Breast epithelium (tissue), 4 donors: ENCODE data around the gene RANBP17. TPM values are rescaled to one million over a fixed set of nuclear protein-coding genes. Genes with fewer than 3 reads are reported as not detected.
"Not testable (repeated sequence)": the region's sequence is repeated elsewhere in the genome, so short reads cannot be mapped to it uniquely, and the experiment has no call there.

Experiments
- DNase-seq, 2 donors: peaks; one replicate each; pipeline ENCODE4 v3.0.0-alpha.2; 2019; ENCODE audit warnings: low spot score in 2 of 2
- H3K27ac ChIP-seq, 2 donors: fragments of 200-600 bp; sonication (generic) in 1 of 2; one replicate each; pipeline ENCODE4 v1.5.1; 2016 to 2019; ENCODE audit warnings: mild to moderate bottlenecking in 1 of 2
- H3K27me3 ChIP-seq, 2 donors: fragments of 200-600 bp; sonication (generic) in 1 of 2; one replicate each; pipeline versions ENCODE4 v1.5.1 to v1.6.0; 2017 to 2019; ENCODE audit warnings: control low read depth in 1 of 2, mild to moderate bottlenecking in 1 of 2
- H3K36me3 ChIP-seq: fragments of 200-600 bp; one replicate; pipeline ENCODE4 v1.5.1; 2019
- H3K4me1 ChIP-seq, 2 donors: fragments of 200-600 bp; sonication (generic); one replicate each; pipeline ENCODE4 v1.5.1; 2016 to 2019; ENCODE audit warnings: control low read depth in 1 of 2
- H3K4me3 ChIP-seq, 3 donors: fragments of 200-600 bp; sonication (generic); 1 replicate in 2 of 3; 2 replicates in 1 of 3; pipeline ENCODE4 v1.5.1; 2016 to 2019; ENCODE audit warnings: mild to moderate bottlenecking in 3 of 3, moderate library complexity in 2 of 3
- H3K9me3 ChIP-seq, 2 donors: fragments of 200-600 bp; sonication (generic) in 1 of 2; one replicate each; pipeline ENCODE4 v1.5.1; 2016 to 2019; ENCODE audit warnings: control low read depth in 1 of 2
- CTCF ChIP-seq, 3 donors: fragments of 450-650 bp; IDR thresholded peaks; one replicate each; pipeline ENCODE4 v1.5.1; 2016 to 2017; ENCODE audit warnings: antibody characterized with exemption in 3 of 3, mild to moderate bottlenecking in 3 of 3, moderate library complexity in 3 of 3
- POLR2A ChIP-seq: fragments of 450-650 bp; IDR thresholded peaks from one replicate; pipeline ENCODE4 v1.6.1; 2016; ENCODE audit warnings: antibody characterized with exemption, mild to moderate bottlenecking, moderate library complexity
- POLR2AphosphoS5 ChIP-seq, 3 donors: sonication (generic); formaldehyde crosslinking; IDR thresholded peaks; one replicate each; pipeline ENCODE4 v1.6.1; 2017; ENCODE audit warnings: antibody characterized with exemption in 3 of 3
- intact Hi-C: fragments of 100-400 bp; cut with DNase I; formaldehyde crosslinking; loops from one replicate; pipeline ENCODE4 v1.15.1; 2023; ENCODE audit warnings: low total_unique reads
- total RNA-seq, 3 donors: library from RNA; depleted of rRNA; stranded (reverse); fragments of >200 nt; gene quantifications; one replicate each; pipeline ENCODE4 v1.1.0, GENCODE V29; 2016

RANBP17 gene
- total RNA-seq, 3 donors from 2014 or later, result 6.9 to 28.4 (median 13.4) TPM

DNA sequence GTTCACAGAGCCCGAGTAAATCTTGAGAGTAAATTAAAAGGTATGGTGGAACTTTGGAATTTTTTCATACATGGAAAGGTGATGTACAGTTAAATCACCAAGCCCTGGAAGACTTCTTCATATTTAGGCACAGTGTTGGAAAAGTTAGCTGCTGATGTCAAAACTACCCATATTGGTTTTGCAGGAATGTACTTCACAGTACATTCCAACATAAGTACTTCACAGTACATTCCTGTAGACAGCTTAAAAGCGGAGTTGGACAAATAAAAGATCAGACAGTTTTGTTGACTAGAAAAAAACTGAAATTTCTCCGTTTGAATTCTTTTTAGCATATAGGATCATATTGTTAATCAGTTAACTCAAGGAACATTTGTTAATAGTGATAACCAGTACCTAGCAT is 1.8 kb downstream of the RANBP17 start:
- H3K4me3 ChIP-seq, result no peak overlapping the region
- no peak overlapping the region for H3K27ac ChIP-seq
- intact Hi-C loops, result no loop called here
- no peak for DNase-seq
- no peaks in the 10 kb centered on the region for H3K36me3 ChIP-seq
- H3K27me3 ChIP-seq, result no peaks in the 10 kb centered on the region
- H3K9me3 ChIP-seq, result peaks cover 19 to 29% of the 10 kb centered on the region in 2 donors
- no peaks in the 10 kb centered on the region for H3K4me1 ChIP-seq
- TF ChIP-seq CTCF (IDR thresholded peaks at IDR 0.05) (no peak), POLR2AphosphoS5 (IDR thresholded peaks at IDR 0.05) (no peak), POLR2A (no peak)

GRCh38 chr5:170865622-170866021 is 3.8 kb downstream of the RANBP17 start:
- peaks cover 10 to 15% of the 10 kb centered on the region in 2 donors for H3K9me3 ChIP-seq
- no peak overlapping the region for H3K4me3 ChIP-seq
- H3K27me3 ChIP-seq, result no peaks in the 10 kb centered on the region
- intact Hi-C loops, result no loop called here
- TF ChIP-seq POLR2A (no peak), POLR2AphosphoS5 (IDR thresholded peaks at IDR 0.05) (no peak), CTCF (IDR thresholded peaks at IDR 0.05) (no peak)
- no peaks in the 10 kb centered on the region for H3K4me1 ChIP-seq
- no peaks in the 10 kb centered on the region for H3K36me3 ChIP-seq
- no peak overlapping the region for H3K27ac ChIP-seq
- DNase-seq, result no peak

- no peaks in the 10 kb centered on the region for H3K27me3 ChIP-seq
- no peaks in the 10 kb centered on the region for H3K36me3 ChIP-seq
- DNase-seq, result no peak
- H3K9me3 ChIP-seq, result peaks cover 0 to 5% of the 10 kb centered on the region in 2 donors
- intact Hi-C loops, result no loop called here
- no peak overlapping the region for H3K27ac ChIP-seq
- no peaks in the 10 kb centered on the region for H3K4me1 ChIP-seq
- H3K4me3 ChIP-seq, result no peak overlapping the region
- TF ChIP-seq POLR2AphosphoS5 (IDR thresholded peaks at IDR 0.05) (no peak), CTCF (IDR thresholded peaks at IDR 0.05) (no peak), POLR2A (no peak)
Measured at GRCh38 chr5:170867825-170868224, 6.0 kb downstream of the RANBP17 start.

GRCh38 chr5:170870390-170870789 is 8.6 kb downstream of the RANBP17 start:
- H3K36me3 ChIP-seq, H3K27ac ChIP-seq, H3K4me3 ChIP-seq, H3K9me3 ChIP-seq, H3K4me1 ChIP-seq, intact Hi-C loops, DNase-seq, H3K27me3 ChIP-seq: not testable (repeated sequence)

GRCh38 chr5:170874017-170874416 is 12.2 kb downstream of the RANBP17 start:
- H3K9me3 ChIP-seq, result peaks cover 0 to 5% of the 10 kb centered on the region in 2 donors
- H3K27me3 ChIP-seq, result no peaks in the 10 kb centered on the region
- H3K4me3 ChIP-seq, result no peak overlapping the region
- H3K4me1 ChIP-seq, result no peaks in the 10 kb centered on the region
- H3K27ac ChIP-seq, result no peak overlapping the region
- intact Hi-C loops, result no loop called here
- DNase-seq, result no peak
- TF ChIP-seq POLR2AphosphoS5 (IDR thresholded peaks at IDR 0.05), result no peak
- no peak for TF ChIP-seq POLR2A
- no peak for TF ChIP-seq CTCF (IDR thresholded peaks at IDR 0.05)
- H3K36me3 ChIP-seq, result no peaks in the 10 kb centered on the region

DNA sequence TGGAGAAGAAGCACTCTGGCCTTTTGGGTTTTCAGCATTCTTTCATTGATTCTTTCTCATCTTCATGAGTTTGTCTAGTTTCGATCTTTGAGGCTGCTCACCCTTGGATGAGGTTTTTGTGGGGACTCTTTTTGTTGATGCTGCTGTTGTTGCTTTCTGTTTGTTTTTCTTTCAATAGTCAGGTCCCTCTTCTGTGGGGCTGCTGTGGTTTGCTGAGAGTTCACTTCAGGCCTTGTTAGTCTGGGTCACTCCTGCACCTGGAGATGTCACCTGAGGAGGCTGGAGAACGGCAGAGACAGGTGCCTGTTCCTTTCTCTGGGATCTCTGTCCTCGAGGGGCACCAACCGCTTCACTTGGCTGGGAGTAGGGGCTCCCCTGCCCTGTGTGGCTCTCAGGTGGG is 14.0 kb downstream of the RANBP17 start:
- intact Hi-C loops, result no loop called here
- Histone ChIP-seq H3K27me3 (no peaks in the 10 kb centered on the region), H3K27ac (no peak overlapping the region), H3K9me3 (peaks cover 0 to 5% of the 10 kb centered on the region in 2 donors), H3K4me1 (no peaks in the 10 kb centered on the region), H3K4me3 (no peak overlapping the region), H3K36me3 (no peaks in the 10 kb centered on the region)
- no peak for TF ChIP-seq POLR2A
- TF ChIP-seq POLR2AphosphoS5 (IDR thresholded peaks at IDR 0.05), result no peak
- no peak for TF ChIP-seq CTCF (IDR thresholded peaks at IDR 0.05)
- DNase-seq, result no peak
